Mesenchymal stem cell (in vitro differentiated cells and primary cell): ENCODE data around the gene UQCC3.

ENCODE experiments used
- DNase-seq: peaks from one replicate; pipeline ENCODE4 v3.0.0-alpha.2; 2013
- H2AFZ ChIP-seq: one replicate; pipeline ENCODE4 v1.6.1; 2013; ENCODE audit warnings: low read depth, mild to moderate bottlenecking, control low read depth, inconsistent platforms, low read length, moderate library complexity
- H2AK5ac ChIP-seq: 2 replicates; pipeline ENCODE4 v1.6.1; 2013; ENCODE audit warnings: low read length, moderate library complexity, mild to moderate bottlenecking, inconsistent platforms; ENCODE audit not compliant: severe bottlenecking
- H2BK120ac ChIP-seq: one replicate; pipeline ENCODE4 v1.6.1; 2013; ENCODE audit warnings: low read depth, mild to moderate bottlenecking, inconsistent platforms, low read length, moderate library complexity
- H2BK12ac ChIP-seq, 2 experiments: one replicate each; pipeline ENCODE4 v1.6.1; 2013; ENCODE audit warnings: inconsistent platforms in 2 of 2, low read length in 2 of 2, mild to moderate bottlenecking in 2 of 2, moderate library complexity in 2 of 2, control low read depth in 1 of 2
- H2BK15ac ChIP-seq: one replicate; pipeline ENCODE4 v1.6.1; 2013; ENCODE audit warnings: mild to moderate bottlenecking, low read depth, inconsistent platforms; ENCODE audit not compliant: poor library complexity, severe bottlenecking
- H2BK5ac ChIP-seq: 2 replicates; pipeline ENCODE4 v1.6.1; 2013; ENCODE audit warnings: low read depth, mild to moderate bottlenecking, low read length, control low read depth, inconsistent platforms; ENCODE audit not compliant: poor library complexity, severe bottlenecking
- H3K14ac ChIP-seq, 2 experiments: one replicate each; pipeline ENCODE4 v1.6.1; 2013; ENCODE audit warnings: inconsistent platforms in 2 of 2, low read length in 2 of 2, control low read depth in 1 of 2, mild to moderate bottlenecking in 1 of 2, moderate library complexity in 1 of 2
- H3K18ac ChIP-seq, 2 experiments: one replicate each; pipeline ENCODE4 v1.6.1; 2013; ENCODE audit warnings: inconsistent platforms in 2 of 2, low read length in 2 of 2, control low read depth in 1 of 2, low read depth in 1 of 2, mild to moderate bottlenecking in 1 of 2
- H3K23ac ChIP-seq, 2 experiments: one replicate each; pipeline ENCODE4 v1.6.1; 2013; ENCODE audit warnings: inconsistent platforms in 2 of 2, low read length in 2 of 2, mild to moderate bottlenecking in 2 of 2, moderate library complexity in 2 of 2, control low read depth in 1 of 2
- H3K27ac ChIP-seq: 2 replicates; pipeline ENCODE4 v1.5.1; 2013; ENCODE audit warnings: mild to moderate bottlenecking, moderate library complexity, low read length, control low read depth, inconsistent platforms; ENCODE audit not compliant: poor library complexity, severe bottlenecking
- H3K27me3 ChIP-seq, 2 experiments: 2 replicates each; pipeline versions ENCODE4 v1.6.1 to v1.7.0; 2013; ENCODE audit warnings: low read length in 2 of 2, mild to moderate bottlenecking in 2 of 2, moderate library complexity in 2 of 2, control low read depth in 1 of 2, inconsistent platforms in 1 of 2; ENCODE audit not compliant: control insufficient read depth in 1 of 2, insufficient read depth in 1 of 2
- H3K36me3 ChIP-seq, 2 experiments: 2 replicates each; pipeline versions ENCODE4 v1.6.1 to v1.7.0; 2013; ENCODE audit warnings: low read length in 2 of 2, control low read depth in 1 of 2, inconsistent platforms in 1 of 2, low read depth in 1 of 2, mild to moderate bottlenecking in 1 of 2; ENCODE audit not compliant: insufficient read depth in 2 of 2, control insufficient read depth in 1 of 2
- H3K4ac ChIP-seq, 2 experiments: one replicate each; pipeline ENCODE4 v1.6.1; 2013; ENCODE audit warnings: inconsistent platforms in 2 of 2, low read length in 2 of 2, mild to moderate bottlenecking in 2 of 2, moderate library complexity in 2 of 2, control low read depth in 1 of 2, low read depth in 1 of 2
- H3K4me1 ChIP-seq: 2 replicates; pipeline ENCODE4 v1.6.1; 2013; ENCODE audit warnings: low read depth, low read length, control low read depth; ENCODE audit not compliant: control insufficient read depth, insufficient read depth
- H3K4me2 ChIP-seq: 2 replicates; pipeline ENCODE4 v1.6.1; 2013; ENCODE audit warnings: low read length, mild to moderate bottlenecking, inconsistent platforms; ENCODE audit not compliant: poor library complexity, severe bottlenecking
- H3K4me3 ChIP-seq, 2 experiments: 2 replicates each; pipeline versions ENCODE4 v1.5.1 to v1.7.0; 2013; ENCODE audit warnings: low read length in 2 of 2, mild to moderate bottlenecking in 2 of 2, control low read depth in 1 of 2, low read depth in 1 of 2; ENCODE audit not compliant: insufficient read depth in 1 of 2
- H3K79me1 ChIP-seq: replicated peaks from 2 replicates; pipeline ENCODE4 v1.6.1; 2013; ENCODE audit warnings: mild to moderate bottlenecking, control low read depth, low read length, inconsistent platforms; ENCODE audit not compliant: poor library complexity, severe bottlenecking
- H3K9ac ChIP-seq: 2 replicates; pipeline ENCODE4 v1.7.0; 2013; ENCODE audit warnings: mild to moderate bottlenecking, low read length, moderate library complexity
- H3K9me3 ChIP-seq: 2 replicates; pipeline ENCODE4 v1.7.0; 2013; ENCODE audit warnings: mild to moderate bottlenecking, low read length; ENCODE audit not compliant: control insufficient read depth
- H4K8ac ChIP-seq: one replicate; pipeline ENCODE4 v1.6.1; 2013; ENCODE audit warnings: inconsistent platforms, mild to moderate bottlenecking, low read length, moderate library complexity
- H4K91ac ChIP-seq: one replicate; pipeline ENCODE4 v1.6.1; 2013; ENCODE audit warnings: mild to moderate bottlenecking, low read length, inconsistent platforms
- WGBS: methylation state at CpG from one replicate; pipeline ENCODE4 v1.1.7; 2013; ENCODE audit warnings: mixed read lengths; 5-methylcytosine and 5-hydroxymethylcytosine counted together

The UQCC3 gene

DNA sequence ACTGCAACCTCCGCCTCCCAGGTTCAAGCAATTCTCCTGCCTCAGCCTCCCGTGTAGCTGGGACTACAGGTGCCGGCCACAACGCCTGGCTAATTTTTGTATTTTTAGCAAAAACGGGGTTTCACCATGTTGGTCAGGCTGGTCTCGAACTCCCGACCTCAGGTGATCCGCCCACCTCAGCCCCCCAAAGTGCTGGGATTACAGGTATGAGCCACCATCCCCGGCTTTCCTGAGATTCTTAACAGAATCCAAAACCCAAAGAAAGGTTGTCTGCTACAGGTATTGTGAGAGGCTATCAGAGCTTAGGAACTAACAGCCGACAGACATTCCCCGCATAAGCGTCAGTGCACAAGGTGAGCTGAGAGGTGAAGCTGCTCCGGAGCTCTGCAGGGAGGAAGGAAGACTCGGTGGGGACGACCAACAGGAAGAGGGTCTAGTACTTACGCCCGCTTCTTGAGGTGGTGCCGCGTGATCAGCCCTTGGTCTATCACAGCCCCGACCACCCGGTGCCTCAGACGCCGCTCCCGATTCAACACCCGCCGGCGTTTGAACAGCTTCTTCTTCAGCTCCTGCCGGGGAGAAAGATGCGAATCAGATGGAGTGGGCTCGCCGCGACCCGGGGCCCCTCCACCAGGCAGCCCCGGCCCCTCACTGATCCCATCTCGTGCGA is 6.9 kb upstream of the UQCC3 start:
- 3% methylated on average over 35 of the region's 36 CpGs for WGBS

DNA sequence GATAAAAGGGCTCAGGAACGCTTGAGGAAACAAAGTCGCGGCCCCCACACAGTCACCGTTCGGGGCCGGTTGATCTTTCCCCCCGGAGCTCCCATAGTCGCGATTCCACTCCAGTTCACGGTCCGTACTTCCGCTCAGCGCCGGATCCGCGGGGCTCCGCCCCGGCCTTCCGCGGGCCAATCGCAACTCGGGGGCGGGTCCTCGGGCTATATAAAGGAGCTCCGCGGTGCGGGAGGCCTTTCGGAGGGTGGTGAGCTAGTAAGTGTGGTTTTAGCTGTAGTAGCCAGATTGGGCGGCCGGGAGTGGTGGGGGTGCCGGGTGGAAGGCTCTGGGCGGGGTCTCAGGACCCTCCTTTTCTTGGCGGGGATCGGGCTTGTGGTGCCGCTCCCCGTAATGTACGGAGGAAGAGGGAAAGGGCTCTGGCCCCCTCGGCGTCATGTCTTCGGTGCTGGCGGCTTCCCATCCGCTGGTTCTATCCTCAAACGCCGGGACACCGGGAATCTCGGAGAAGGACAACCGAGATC is 6.3 kb upstream of the UQCC3 start, which contains the start of the genes C11orf98 and CSKMT:
Gene C11orf98 (minus strand): TSS at position 136 of the 524 bp plus-strand sequence. CDS start 41 bp downstream, at position 95.
Gene CSKMT (plus strand): TSS at position 238 of the 524 bp plus-strand sequence. CDS start 568 bp downstream, outside the sequence.
- H3K4ac ChIP-seq = peak within 1 kb of the TSS; percentile 35 to 65
- H3K23ac ChIP-seq = peak within 1 kb of the TSS in 1 of 2 experiments; percentile 89
- H3K36me3 ChIP-seq = peaks cover 26 to 42% of the 10 kb centered on the region in 2 experiments
- H3K9ac ChIP-seq = peak within 1 kb of the TSS; percentile 95
- peaks cover 11% of the 10 kb centered on the region for H3K4me1 ChIP-seq
- H3K79me1 ChIP-seq = peaks cover 13% of the 10 kb centered on the region
- peak within 1 kb of the TSS; percentile 69 for H4K8ac ChIP-seq
- peak within 1 kb of the TSS; percentile 77 for H2BK5ac ChIP-seq
- H3K18ac ChIP-seq = peak within 1 kb of the TSS; percentile 83 to 96
- no peaks in the 10 kb centered on the region for H3K9me3 ChIP-seq
- no peak within 1 kb of the TSS for H2AK5ac ChIP-seq
- no peaks in the 10 kb centered on the region for H3K27me3 ChIP-seq
- under 1% methylated on average over 43 of the region's 47 CpGs for WGBS
- peak within 1 kb of the TSS in 1 of 2 experiments; percentile 68 for H3K14ac ChIP-seq
- peak within 1 kb of the TSS; percentile 85 for H4K91ac ChIP-seq
- peak within 1 kb of the TSS; percentile 81 to 94 for H3K4me3 ChIP-seq
- peak within 1 kb of the TSS; percentile 94 for H2BK15ac ChIP-seq
- peak within 1 kb of the TSS; percentile 97 for H3K27ac ChIP-seq
- peak within 1 kb of the TSS; percentile 54 for H2BK120ac ChIP-seq
- no peak within 1 kb of the TSS for H2BK12ac ChIP-seq
- H3K4me2 ChIP-seq = peak within 1 kb of the TSS; percentile 82
- H2AFZ ChIP-seq = peak within 1 kb of the TSS; percentile 77
- DNase-seq = peak; percentile 95

More for the DNA sequence above, 6.9 kb upstream of the UQCC3 start:
- Histone ChIP-seq H3K4me1 (peaks cover 11% of the 10 kb centered on the region), H3K79me1 (peaks cover 13% of the 10 kb centered on the region), H3K9me3 (no peaks in the 10 kb centered on the region), H2BK15ac (peak overlapping the region; percentile 94), H3K4ac (peak overlapping the region in 1 of 2 experiments; percentile 65), H2BK5ac (peak overlapping the region; percentile 77), H3K36me3 (peaks cover 26 to 40% of the 10 kb centered on the region in 2 experiments), H3K4me2 (peak overlapping the region; percentile 68), H3K23ac (peak overlapping the region in 1 of 2 experiments; percentile 89), H3K27me3 (no peaks in the 10 kb centered on the region), H3K27ac (peak overlapping the region; percentile 97), H2BK12ac (no peak overlapping the region), H2BK120ac (no peak overlapping the region), H4K8ac (peak overlapping the region; percentile 69), H3K18ac (peak overlapping the region; percentile 83 to 96), H2AK5ac (no peak overlapping the region), H3K14ac (peak overlapping the region in 1 of 2 experiments; percentile 68), H3K9ac (peak overlapping the region; percentile 95), H3K4me3 (peak overlapping the region; percentile 81 to 94), H4K91ac (peak overlapping the region; percentile 85), H2AFZ (peak overlapping the region; percentile 77)
- no peak for DNase-seq

DNA sequence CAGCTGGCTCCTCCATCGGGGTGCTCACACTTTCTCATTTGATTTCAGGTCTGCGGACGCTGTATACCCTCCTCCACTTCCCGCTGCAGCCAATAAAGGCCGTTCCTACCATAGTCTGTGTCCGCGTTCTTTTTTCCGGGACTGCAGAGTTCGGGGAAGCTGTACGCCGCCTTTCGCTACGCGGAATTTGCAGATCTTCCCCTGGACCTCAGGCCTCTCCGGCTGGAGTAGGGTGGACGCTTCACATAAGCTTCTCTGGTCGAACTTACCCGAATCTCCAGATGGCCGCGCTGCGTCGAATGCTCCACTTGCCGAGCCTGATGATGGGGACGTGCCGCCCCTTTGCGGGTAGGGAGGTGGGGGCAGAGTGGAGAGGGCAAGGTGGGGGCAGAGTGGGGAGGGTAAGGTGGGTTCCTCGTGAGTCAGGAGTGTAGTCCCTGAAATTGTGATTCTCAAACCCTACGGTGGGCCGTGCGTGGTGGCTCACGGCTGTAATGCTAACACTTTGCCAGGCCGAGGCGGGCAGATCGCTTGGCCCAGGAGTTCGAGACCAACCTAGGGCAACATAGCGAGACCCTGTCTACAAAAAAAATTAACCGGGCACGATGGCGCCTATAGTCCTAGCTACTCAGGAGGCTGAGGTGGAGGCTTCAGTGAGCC is 5.7 kb upstream of the UQCC3 start:
- H2BK12ac ChIP-seq = no peak overlapping the region
- peaks cover 12% of the 10 kb centered on the region for H3K4me1 ChIP-seq
- peak overlapping the region; percentile 35 to 37 for H3K4ac ChIP-seq
- H3K18ac ChIP-seq = peak overlapping the region; percentile 56 to 94
- peak overlapping the region; percentile 91 for H3K27ac ChIP-seq
- H2BK15ac ChIP-seq = no peak overlapping the region
- no peak for DNase-seq
- peak overlapping the region; percentile 95 for H3K9ac ChIP-seq
- H3K9me3 ChIP-seq = no peaks in the 10 kb centered on the region
- peaks cover 26 to 42% of the 10 kb centered on the region in 2 experiments for H3K36me3 ChIP-seq
- H3K4me2 ChIP-seq = peak overlapping the region; percentile 82
- peak overlapping the region; percentile 34 for H4K91ac ChIP-seq
- H2AK5ac ChIP-seq = no peak overlapping the region
- peak overlapping the region in 1 of 2 experiments; percentile 45 for H3K14ac ChIP-seq
- H2BK5ac ChIP-seq = no peak overlapping the region
- WGBS = 2% methylated on average over 39 of the region's 39 CpGs
- no peak overlapping the region for H2AFZ ChIP-seq
- peak overlapping the region; percentile 65 for H4K8ac ChIP-seq
- peaks cover 13% of the 10 kb centered on the region for H3K79me1 ChIP-seq
- peak overlapping the region; percentile 54 for H2BK120ac ChIP-seq
- peak overlapping the region; percentile 63 to 94 for H3K4me3 ChIP-seq
- peak overlapping the region in 1 of 2 experiments; percentile 23 for H3K23ac ChIP-seq
- H3K27me3 ChIP-seq = no peaks in the 10 kb centered on the region
